Measurements from ENCODE around the gene ARMC9. TPM values are rescaled to one million over a fixed set of nuclear protein-coding genes. Genes with fewer than 3 reads are reported as not detected.
A peak's percentile ranks its signal among the peaks of the same experiment; 100 is the strongest.

ARMC9 gene
- total and polyA plus RNA-seq, 2 experiments from 2014 or later = 15.1 to 17.3 TPM

DNA sequence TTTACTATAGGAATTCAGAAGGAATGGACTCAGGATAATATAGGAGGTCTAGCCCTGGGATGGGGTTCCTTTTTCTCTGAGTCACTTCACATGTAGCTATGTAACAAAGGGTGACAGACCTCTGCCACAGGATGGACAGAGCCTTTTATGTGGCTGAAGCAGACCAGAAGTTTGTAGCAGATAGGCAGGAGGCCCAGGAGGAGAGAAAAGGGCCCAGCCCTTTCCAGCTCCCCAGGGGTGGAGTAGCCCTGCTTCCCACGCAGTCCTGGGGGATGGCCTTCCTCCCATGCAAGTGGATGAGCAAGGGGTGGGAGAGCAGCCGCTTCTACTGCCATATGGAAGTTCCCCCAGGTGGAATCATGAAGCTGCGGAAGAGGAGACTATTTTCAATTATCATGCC, 40.3 kb downstream of the ARMC9 start:
- H3K4me1 ChIP-seq (ENCODE audit: insufficient read depth) = no peaks in the 10 kb centered on the region
- no peaks in the 10 kb centered on the region for H3K9me2 ChIP-seq (ENCODE audit: insufficient read depth)
- H3K9ac ChIP-seq = no peak overlapping the region
- no peaks in the 10 kb centered on the region for H3K9me3 ChIP-seq (ENCODE audit: low read depth)
- 96 to 98% methylated on average over 3 of the region's 3 CpGs for WGBS, 2 experiments (ENCODE audit: low coverage in 1 of 2, low lambda C conversion rate in 2 of 2, missing lambda C conversion rate in 2 of 2)
- TF ChIP-seq EZH2 (IDR thresholded peaks at IDR 0.05; ENCODE audit: insufficient read depth, poor library complexity, severe bottlenecking) (no peak), EZH2phosphoT487 (IDR thresholded peaks at IDR 0.05; ENCODE audit: insufficient read depth, low read depth) (no peak)
- H2AFZ ChIP-seq = no peak overlapping the region
- H4K20me1 ChIP-seq (ENCODE audit: insufficient read depth) = no peaks in the 10 kb centered on the region; the same call in 1 of the 2 replicates
- in situ Hi-C loops (cut with MboI) = no loop called here
- H3K79me2 ChIP-seq (ENCODE audit: insufficient read depth) = no peaks in the 10 kb centered on the region
- no peak overlapping the region for H3K4me2 ChIP-seq (ENCODE audit: unreplicated experiment)
- H3K27ac ChIP-seq = no peak overlapping the region
- no peaks in the 10 kb centered on the region for H3K27me3 ChIP-seq (replicated peaks; ENCODE audit: insufficient read depth)
- no peak for DNase-seq
- no peaks in the 10 kb centered on the region for H3F3A ChIP-seq (ENCODE audit: insufficient read depth)
- peaks cover 10% of the 10 kb centered on the region; the same call in 1 of the 2 replicates for H3K36me3 ChIP-seq (ENCODE audit: low read depth)
- H3K4me3 ChIP-seq = no peak overlapping the region

GRCh38 chr2:231239751-231240150, 41.3 kb downstream of the ARMC9 start:
- H3F3A ChIP-seq (ENCODE audit: insufficient read depth) = no peaks in the 10 kb centered on the region
- TF ChIP-seq EZH2phosphoT487 (IDR thresholded peaks at IDR 0.05; ENCODE audit: insufficient read depth, low read depth) (no peak), EZH2 (IDR thresholded peaks at IDR 0.05; ENCODE audit: insufficient read depth, poor library complexity, severe bottlenecking) (no peak)
- no peak overlapping the region for H3K9ac ChIP-seq
- no peak overlapping the region for H3K4me2 ChIP-seq (ENCODE audit: unreplicated experiment)
- H3K4me1 ChIP-seq (ENCODE audit: insufficient read depth) = no peaks in the 10 kb centered on the region
- no peak for DNase-seq
- H3K27me3 ChIP-seq (replicated peaks; ENCODE audit: insufficient read depth) = no peaks in the 10 kb centered on the region
- H4K20me1 ChIP-seq (ENCODE audit: insufficient read depth) = no peaks in the 10 kb centered on the region; the same call in 1 of the 2 replicates
- no peaks in the 10 kb centered on the region for H3K79me2 ChIP-seq (ENCODE audit: insufficient read depth)
- in situ Hi-C loops (cut with MboI) = no loop called here
- no peak overlapping the region for H3K27ac ChIP-seq
- H3K9me3 ChIP-seq (ENCODE audit: low read depth) = no peaks in the 10 kb centered on the region
- 85 to 86% methylated on average over 10 of the region's 10 CpGs for WGBS, 2 experiments (ENCODE audit: low coverage in 1 of 2, low lambda C conversion rate in 2 of 2, missing lambda C conversion rate in 2 of 2)
- H2AFZ ChIP-seq = no peak overlapping the region
- peaks cover 10% of the 10 kb centered on the region; the same call in 1 of the 2 replicates for H3K36me3 ChIP-seq (ENCODE audit: low read depth)
- no peak overlapping the region for H3K4me3 ChIP-seq
- no peaks in the 10 kb centered on the region for H3K9me2 ChIP-seq (ENCODE audit: insufficient read depth)

DNA sequence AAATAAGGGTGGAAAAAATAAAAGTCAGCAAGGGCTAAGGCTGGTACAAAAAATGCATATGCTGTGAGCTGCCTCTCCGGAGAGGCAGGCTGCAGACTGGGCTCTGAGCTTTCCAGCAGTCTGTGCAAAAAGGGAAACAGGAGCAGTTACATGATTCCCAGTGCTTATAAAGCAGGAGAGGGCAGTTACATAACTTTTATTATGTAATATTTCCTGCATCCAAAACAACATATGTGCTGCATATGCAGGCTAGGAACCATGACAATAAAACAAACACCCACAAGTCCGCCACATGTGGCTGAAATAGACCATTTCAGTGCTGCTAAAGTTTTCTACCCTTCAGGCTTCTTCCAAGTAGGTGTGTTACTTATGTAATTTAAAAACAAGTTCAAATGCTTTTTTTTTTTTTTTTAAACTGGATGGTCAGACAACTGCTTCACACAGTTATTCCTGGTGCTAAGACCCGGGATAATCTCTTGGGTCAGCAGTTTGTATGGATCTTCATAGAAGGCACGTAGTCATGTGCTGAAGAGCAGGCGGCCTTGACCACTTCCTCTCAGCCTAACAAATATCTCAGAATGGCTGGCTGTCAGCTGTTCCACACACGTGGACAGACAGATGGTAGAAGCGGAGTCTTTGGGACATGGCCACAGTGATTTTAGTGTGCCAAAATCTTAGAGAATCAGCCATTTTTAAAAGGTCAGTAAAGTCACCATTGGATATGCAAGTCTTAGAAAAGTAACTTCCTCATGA, 43.5 kb downstream of the ARMC9 start:
- no peaks in the 10 kb centered on the region for H3K79me2 ChIP-seq (ENCODE audit: insufficient read depth)
- no peaks in the 10 kb centered on the region for H3K4me1 ChIP-seq (ENCODE audit: insufficient read depth)
- no peaks in the 10 kb centered on the region for H3K9me3 ChIP-seq (ENCODE audit: low read depth)
- WGBS, 2 experiments (ENCODE audit: low coverage in 1 of 2, low lambda C conversion rate in 2 of 2, missing lambda C conversion rate in 2 of 2) = 67 to 68% methylated on average over 7 of the region's 7 CpGs
- in situ Hi-C loops (cut with MboI) = no loop called here
- H3K9ac ChIP-seq = no peak overlapping the region
- H3K27ac ChIP-seq = no peak overlapping the region
- H3F3A ChIP-seq (ENCODE audit: insufficient read depth) = no peaks in the 10 kb centered on the region
- H2AFZ ChIP-seq = no peak overlapping the region
- H3K4me3 ChIP-seq = no peak overlapping the region
- no peaks in the 10 kb centered on the region; the same call in 1 of the 2 replicates for H4K20me1 ChIP-seq (ENCODE audit: insufficient read depth)
- no peak overlapping the region for H3K4me2 ChIP-seq (ENCODE audit: unreplicated experiment)
- peak; percentile 6 for DNase-seq
- H3K27me3 ChIP-seq (replicated peaks; ENCODE audit: insufficient read depth) = no peaks in the 10 kb centered on the region
- no peaks in the 10 kb centered on the region for H3K9me2 ChIP-seq (ENCODE audit: insufficient read depth)
- H3K36me3 ChIP-seq (ENCODE audit: low read depth) = no peaks in the 10 kb centered on the region; the same call in 1 of the 2 replicates
- TF ChIP-seq EZH2phosphoT487 (IDR thresholded peaks at IDR 0.05; ENCODE audit: insufficient read depth, low read depth) (no peak), EZH2 (IDR thresholded peaks at IDR 0.05; ENCODE audit: insufficient read depth, poor library complexity, severe bottlenecking) (no peak)

DNA sequence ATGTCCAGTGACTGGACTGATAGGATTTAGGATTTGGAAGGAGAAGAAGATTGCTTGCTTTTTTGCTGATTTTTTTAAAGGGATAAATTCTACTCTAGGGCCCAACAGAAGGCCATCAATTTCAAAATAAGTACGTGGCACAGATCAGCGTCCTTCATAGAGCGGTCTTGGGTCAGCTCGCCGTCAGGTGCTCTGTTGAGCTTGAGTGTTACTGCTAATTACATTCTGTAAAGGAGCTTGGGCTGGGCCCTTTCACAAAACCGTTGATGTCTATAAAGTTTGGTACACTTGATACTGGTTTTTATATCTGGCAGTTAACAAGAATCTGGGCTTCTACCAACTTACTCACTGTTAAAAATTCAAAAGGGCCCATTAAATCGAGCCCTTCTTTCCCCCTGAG, 45.4 kb downstream of the ARMC9 start:
- H3K4me1 ChIP-seq (ENCODE audit: insufficient read depth) = no peaks in the 10 kb centered on the region
- in situ Hi-C loops (cut with MboI) = no loop called here
- 95 to 97% methylated on average over 7 of the region's 7 CpGs for WGBS, 2 experiments (ENCODE audit: low coverage in 1 of 2, low lambda C conversion rate in 2 of 2, missing lambda C conversion rate in 2 of 2)
- no peaks in the 10 kb centered on the region for H3K9me3 ChIP-seq (ENCODE audit: low read depth)
- no peak for DNase-seq
- H3K79me2 ChIP-seq (ENCODE audit: insufficient read depth) = no peaks in the 10 kb centered on the region
- TF ChIP-seq EZH2phosphoT487 (IDR thresholded peaks at IDR 0.05; ENCODE audit: insufficient read depth, low read depth) (no peak), EZH2 (IDR thresholded peaks at IDR 0.05; ENCODE audit: insufficient read depth, poor library complexity, severe bottlenecking) (no peak)
- no peaks in the 10 kb centered on the region for H3F3A ChIP-seq (ENCODE audit: insufficient read depth)
- no peak overlapping the region for H3K9ac ChIP-seq
- H3K9me2 ChIP-seq (ENCODE audit: insufficient read depth) = no peaks in the 10 kb centered on the region
- no peaks in the 10 kb centered on the region for H3K27me3 ChIP-seq (replicated peaks; ENCODE audit: insufficient read depth)
- H3K36me3 ChIP-seq (ENCODE audit: low read depth) = no peaks in the 10 kb centered on the region
- H4K20me1 ChIP-seq (ENCODE audit: insufficient read depth) = no peaks in the 10 kb centered on the region; the same call in 1 of the 2 replicates
- no peak overlapping the region for H2AFZ ChIP-seq
- no peak overlapping the region for H3K27ac ChIP-seq
- no peak overlapping the region for H3K4me3 ChIP-seq
- no peak overlapping the region for H3K4me2 ChIP-seq (ENCODE audit: unreplicated experiment)
